Fibroblast of villous mesenchyme (primary cell): Measurements from ENCODE around the gene KCNJ6. TPM values are rescaled to one million over a fixed set of nuclear protein-coding genes. Genes with fewer than 3 reads are reported as not detected.

Experiments
- DNase-seq: peaks from one replicate; pipeline ENCODE4 v3.0.0-alpha.2; 2010; ENCODE audit warnings: low read depth
- H3K4me3 ChIP-seq: 2 replicates; pipeline ENCODE4 v1.5.1; 2011; ENCODE audit warnings: low read depth, mild to moderate bottlenecking, low read length
- total RNA-seq: library from RNA; depleted of rRNA; stranded (reverse); fragments of >200 nt; gene quantifications from 2 replicates; pipeline ENCODE4 v1.2.3, GENCODE V29; 2012
- TF ChIP-seq, protein P1 (sequence below): IDR thresholded peaks from 2 replicates; pipeline ENCODE4 v1.5.1; 2012; ENCODE audit warnings: low read depth, mild to moderate bottlenecking, low read length; ENCODE audit not compliant: insufficient read depth

KCNJ6 gene
- total RNA-seq, 1 donor: not detected

DNA sequence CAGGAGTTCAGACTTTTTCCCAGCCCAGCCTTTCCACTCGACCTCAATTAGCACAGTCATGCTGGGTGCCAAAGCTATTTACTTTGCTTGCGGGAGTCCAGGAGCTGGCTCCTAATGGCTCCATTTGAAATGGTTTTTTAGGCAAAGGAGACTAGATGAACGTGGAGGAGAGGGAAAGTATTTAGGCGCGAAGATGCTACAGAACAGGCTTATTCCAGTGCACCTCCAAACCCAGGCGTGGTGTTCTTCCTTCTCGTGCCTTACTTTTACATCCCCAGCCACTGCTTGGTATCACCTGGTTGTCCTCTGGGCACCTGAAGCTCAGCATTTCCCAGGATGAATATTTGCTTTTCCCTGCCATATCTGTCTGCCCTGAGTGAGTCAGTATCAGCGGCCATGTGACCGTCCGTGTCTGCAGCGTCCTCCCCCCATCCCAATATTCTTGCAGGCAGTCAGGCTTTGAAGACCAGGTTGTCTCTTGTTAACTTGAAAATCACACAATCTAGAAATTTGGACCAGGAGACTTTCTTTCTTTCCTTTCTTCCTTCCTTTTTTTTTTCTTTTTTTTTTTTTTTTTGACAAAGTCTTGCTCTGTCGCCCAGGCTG, 351.2 kb downstream of the KCNJ6 start:
- peak overlapping the region; percentile 61 for H3K4me3 ChIP-seq
- TF ChIP-seq, protein P1, sequence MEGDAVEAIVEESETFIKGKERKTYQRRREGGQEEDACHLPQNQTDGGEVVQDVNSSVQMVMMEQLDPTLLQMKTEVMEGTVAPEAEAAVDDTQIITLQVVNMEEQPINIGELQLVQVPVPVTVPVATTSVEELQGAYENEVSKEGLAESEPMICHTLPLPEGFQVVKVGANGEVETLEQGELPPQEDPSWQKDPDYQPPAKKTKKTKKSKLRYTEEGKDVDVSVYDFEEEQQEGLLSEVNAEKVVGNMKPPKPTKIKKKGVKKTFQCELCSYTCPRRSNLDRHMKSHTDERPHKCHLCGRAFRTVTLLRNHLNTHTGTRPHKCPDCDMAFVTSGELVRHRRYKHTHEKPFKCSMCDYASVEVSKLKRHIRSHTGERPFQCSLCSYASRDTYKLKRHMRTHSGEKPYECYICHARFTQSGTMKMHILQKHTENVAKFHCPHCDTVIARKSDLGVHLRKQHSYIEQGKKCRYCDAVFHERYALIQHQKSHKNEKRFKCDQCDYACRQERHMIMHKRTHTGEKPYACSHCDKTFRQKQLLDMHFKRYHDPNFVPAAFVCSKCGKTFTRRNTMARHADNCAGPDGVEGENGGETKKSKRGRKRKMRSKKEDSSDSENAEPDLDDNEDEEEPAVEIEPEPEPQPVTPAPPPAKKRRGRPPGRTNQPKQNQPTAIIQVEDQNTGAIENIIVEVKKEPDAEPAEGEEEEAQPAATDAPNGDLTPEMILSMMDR: no peak
- peak; percentile 18 for DNase-seq

GRCh38 chr21:37564341-37564923, 351.8 kb downstream of the KCNJ6 start:
- peak overlapping the region; percentile 61 for H3K4me3 ChIP-seq
- peak; percentile 96 for DNase-seq
- TF ChIP-seq, protein P1: no peak

- TF ChIP-seq, protein P1: peak; percentile 50
- DNase-seq: peak; percentile 91
- H3K4me3 ChIP-seq: peak overlapping the region; percentile 61
These were observed 352.5 kb downstream of the KCNJ6 start for GRCh38 chr21:37563641-37564340.

GRCh38 chr21:37562920-37563640, 353.2 kb downstream of the KCNJ6 start:
- H3K4me3 ChIP-seq: peak overlapping the region; percentile 61
- TF ChIP-seq, protein P1: no peak
- DNase-seq: no peak

DNA sequence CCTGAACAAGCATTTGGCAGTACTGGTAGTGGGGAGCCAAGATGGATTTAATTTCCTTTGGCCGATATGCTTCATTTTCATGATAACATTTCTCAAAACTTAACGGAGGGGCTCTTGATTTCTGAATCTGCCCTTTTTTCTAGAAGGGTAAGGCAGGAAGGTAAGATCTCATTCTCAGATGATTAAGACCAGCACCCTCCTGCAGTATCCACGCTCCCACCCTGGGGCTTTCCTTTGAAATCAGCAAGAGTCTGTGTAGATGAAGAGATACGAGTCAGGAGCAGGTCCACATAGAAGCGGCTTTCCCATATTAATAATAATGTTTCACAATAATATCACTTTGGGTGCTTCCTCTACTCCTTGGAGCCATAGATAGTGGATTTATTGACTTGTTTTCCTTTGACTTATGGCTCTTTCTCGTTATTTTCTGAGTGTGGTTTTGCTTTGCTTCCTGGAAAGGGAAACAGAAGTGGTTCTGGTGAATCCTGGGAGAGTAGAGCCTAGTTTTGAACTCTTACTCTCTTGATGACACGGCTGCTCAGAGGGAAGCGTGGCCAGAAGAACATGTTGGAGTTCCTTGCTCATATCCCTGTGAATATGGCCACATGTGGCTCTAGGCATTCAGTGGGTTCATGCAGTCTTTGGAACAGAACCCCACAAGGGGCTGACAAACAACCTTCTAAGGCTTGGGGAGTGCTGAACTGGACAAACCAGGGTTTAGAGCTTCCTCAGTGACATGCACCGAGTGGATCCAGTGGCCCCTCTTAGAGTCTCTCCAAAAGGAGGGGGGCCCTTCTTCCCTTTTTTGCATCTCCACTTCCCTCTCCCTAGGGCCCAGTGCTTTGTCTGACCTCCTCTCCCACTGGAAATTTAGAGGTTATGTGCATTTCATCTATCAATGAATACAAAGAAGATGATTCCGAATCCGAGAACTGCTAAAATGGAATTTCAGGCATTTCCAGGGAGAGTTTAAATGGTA, 354.0 kb downstream of the KCNJ6 start:
- H3K4me3 ChIP-seq: no peak overlapping the region
- DNase-seq: no peak
- TF ChIP-seq, protein P1: no peak

DNA sequence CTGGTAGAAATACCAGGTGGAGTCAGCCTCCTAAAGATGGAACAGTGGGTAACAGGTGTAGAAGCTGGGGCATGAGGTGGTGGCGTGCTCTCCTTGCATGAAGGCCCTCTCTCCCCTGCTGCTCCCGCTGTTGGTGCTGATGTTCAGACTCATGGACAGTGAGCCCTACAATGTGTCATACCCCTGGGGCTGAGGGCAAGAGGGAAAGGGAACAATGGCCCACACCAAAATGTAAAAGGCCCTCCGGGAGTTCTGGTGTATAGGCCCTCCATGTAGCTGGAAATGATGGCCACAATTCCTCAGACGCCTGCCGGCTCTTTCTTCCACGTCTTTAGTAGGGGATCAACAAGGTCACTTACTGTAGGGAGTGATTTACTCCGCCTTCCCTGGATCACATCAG, 354.8 kb downstream of the KCNJ6 start:
- DNase-seq: no peak
- no peak overlapping the region for H3K4me3 ChIP-seq
- TF ChIP-seq, protein P1: no peak
